ENCODE data around the gene GAK.

The GAK gene

DNA sequence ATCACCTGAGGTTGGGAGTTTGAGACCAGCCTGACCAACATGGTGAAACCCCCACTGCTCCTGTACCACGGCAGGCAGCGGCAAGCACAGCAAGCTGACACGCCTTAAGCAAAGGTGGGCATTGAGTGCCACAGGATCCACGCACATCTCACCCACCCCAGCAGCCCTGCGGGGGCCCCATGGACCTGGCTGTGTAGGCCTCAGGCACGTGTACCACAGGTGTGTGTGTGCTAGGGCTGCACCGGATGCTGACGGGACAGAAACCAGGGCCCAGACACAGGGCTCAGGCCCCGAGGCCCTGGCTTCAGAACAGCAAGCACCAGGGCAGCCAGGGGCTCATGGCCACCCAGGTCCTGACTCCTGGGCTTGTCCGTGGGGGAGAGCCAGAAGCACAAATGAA lies 46.8 kb downstream of the GAK start:
- H3K36me3 ChIP-seq (ENCODE audit: insufficient read depth, low read length): peaks cover 98% of the 10 kb centered on the region
- peaks cover 20% of the 10 kb centered on the region for H4K20me1 ChIP-seq (ENCODE audit: insufficient read depth, low read length)
- H3K4me2 ChIP-seq (ENCODE audit: insufficient read depth, low read length): no peak overlapping the region

DNA sequence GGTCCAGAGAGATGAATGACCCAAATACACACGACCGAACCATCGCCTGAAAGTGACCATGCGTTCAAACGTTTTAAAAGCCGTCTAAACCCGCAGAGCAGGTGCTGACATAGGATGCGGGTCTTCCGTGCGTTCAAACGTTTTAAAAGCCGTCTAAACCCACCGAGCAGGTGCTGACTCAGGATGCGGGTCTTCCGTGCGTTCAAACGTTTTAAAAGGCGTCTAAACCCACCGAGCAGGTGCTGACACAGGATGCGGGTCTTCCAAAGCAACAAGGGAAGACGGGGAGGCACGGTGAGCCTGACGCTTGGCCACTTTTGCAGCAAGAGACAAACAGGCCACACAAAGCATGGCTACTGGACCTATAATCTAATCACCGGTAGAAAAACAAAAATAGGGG lies 47.2 kb downstream of the GAK start:
- TF ChIP-seq EZH2 (IDR thresholded peaks at IDR 0.05; ENCODE audit: borderline replicate concordance, low read depth, low read length, severe bottlenecking): no peak
- TF ChIP-seq, protein P1, sequence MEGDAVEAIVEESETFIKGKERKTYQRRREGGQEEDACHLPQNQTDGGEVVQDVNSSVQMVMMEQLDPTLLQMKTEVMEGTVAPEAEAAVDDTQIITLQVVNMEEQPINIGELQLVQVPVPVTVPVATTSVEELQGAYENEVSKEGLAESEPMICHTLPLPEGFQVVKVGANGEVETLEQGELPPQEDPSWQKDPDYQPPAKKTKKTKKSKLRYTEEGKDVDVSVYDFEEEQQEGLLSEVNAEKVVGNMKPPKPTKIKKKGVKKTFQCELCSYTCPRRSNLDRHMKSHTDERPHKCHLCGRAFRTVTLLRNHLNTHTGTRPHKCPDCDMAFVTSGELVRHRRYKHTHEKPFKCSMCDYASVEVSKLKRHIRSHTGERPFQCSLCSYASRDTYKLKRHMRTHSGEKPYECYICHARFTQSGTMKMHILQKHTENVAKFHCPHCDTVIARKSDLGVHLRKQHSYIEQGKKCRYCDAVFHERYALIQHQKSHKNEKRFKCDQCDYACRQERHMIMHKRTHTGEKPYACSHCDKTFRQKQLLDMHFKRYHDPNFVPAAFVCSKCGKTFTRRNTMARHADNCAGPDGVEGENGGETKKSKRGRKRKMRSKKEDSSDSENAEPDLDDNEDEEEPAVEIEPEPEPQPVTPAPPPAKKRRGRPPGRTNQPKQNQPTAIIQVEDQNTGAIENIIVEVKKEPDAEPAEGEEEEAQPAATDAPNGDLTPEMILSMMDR (IDR thresholded peaks at IDR 0.05; ENCODE audit: borderline replicate concordance, extremely low read depth, low read length, poor library complexity, severe bottlenecking): no peak
- H3K36me3 ChIP-seq (ENCODE audit: insufficient read depth, low read length): peaks cover 98% of the 10 kb centered on the region
- no peak for ATAC-seq (ENCODE audit: insufficient read depth, low read depth)

More for the DNA sequence above, 46.8 kb downstream of the GAK start:
- DNase-seq (no peak), ATAC-seq (ENCODE audit: insufficient read depth, low read depth) (no peak)
- Histone ChIP-seq H3K4me1 (ENCODE audit: insufficient read depth, low read length) (no peaks in the 10 kb centered on the region), H3K27ac (ENCODE audit: low read length) (no peak overlapping the region), H3K79me2 (ENCODE audit: insufficient read depth, low read length) (no peaks in the 10 kb centered on the region), H3K9me3 (ENCODE audit: insufficient read depth, low read length, severe bottlenecking) (no peaks in the 10 kb centered on the region), H3K27me3 (ENCODE audit: insufficient read depth, low read length, poor library complexity) (no peaks in the 10 kb centered on the region), H3K4me3 (ENCODE audit: low read depth in 1 of 2, low read length in 2 of 2) (no peak overlapping the region), H3K9ac (ENCODE audit: low read depth, low read length) (no peak overlapping the region), H2AFZ (ENCODE audit: low read depth, low read length) (no peak overlapping the region)
- no peak for TF ChIP-seq EZH2 (IDR thresholded peaks at IDR 0.05; ENCODE audit: borderline replicate concordance, low read depth, low read length, severe bottlenecking)
- TF ChIP-seq, protein P1 (IDR thresholded peaks at IDR 0.05; ENCODE audit: borderline replicate concordance, extremely low read depth, low read length, poor library complexity, severe bottlenecking): no peak

DNA sequence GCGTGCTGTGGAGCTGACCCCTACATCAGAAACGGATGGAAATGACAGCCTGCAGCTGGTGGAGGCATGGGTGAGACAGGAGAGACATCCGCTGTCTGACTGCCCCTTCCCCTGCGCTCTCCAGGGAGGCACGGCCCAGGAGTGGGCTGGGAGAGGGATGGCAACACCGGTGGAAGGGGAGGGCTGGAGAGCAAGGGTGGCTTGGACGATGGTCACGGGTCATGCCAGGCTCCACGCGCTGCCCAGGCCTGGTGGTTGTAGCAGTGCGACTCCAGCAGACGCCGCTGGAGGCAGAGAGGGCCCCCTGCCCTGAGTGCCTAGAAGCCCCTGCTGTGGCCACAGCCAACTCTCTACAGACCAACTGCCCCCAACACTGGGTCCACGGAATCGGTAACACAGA lies 47.9 kb downstream of the GAK start:
- no peak overlapping the region for H3K9ac ChIP-seq (ENCODE audit: low read depth, low read length)
- no peaks in the 10 kb centered on the region for H3K9me3 ChIP-seq (ENCODE audit: insufficient read depth, low read length, severe bottlenecking)
- TF ChIP-seq, protein P1 (IDR thresholded peaks at IDR 0.05; ENCODE audit: borderline replicate concordance, extremely low read depth, low read length, poor library complexity, severe bottlenecking): no peak
- TF ChIP-seq EZH2 (IDR thresholded peaks at IDR 0.05; ENCODE audit: borderline replicate concordance, low read depth, low read length, severe bottlenecking): no peak
- no peaks in the 10 kb centered on the region for H3K27me3 ChIP-seq (ENCODE audit: insufficient read depth, low read length, poor library complexity)
- DNase-seq: no peak
- no peak for ATAC-seq (ENCODE audit: insufficient read depth, low read depth)
- peaks cover 98% of the 10 kb centered on the region for H3K36me3 ChIP-seq (ENCODE audit: insufficient read depth, low read length)
- peaks cover 20% of the 10 kb centered on the region for H4K20me1 ChIP-seq (ENCODE audit: insufficient read depth, low read length)
- H3K4me2 ChIP-seq (ENCODE audit: insufficient read depth, low read length): no peak overlapping the region
- no peaks in the 10 kb centered on the region for H3K4me1 ChIP-seq (ENCODE audit: insufficient read depth, low read length)
- H3K4me3 ChIP-seq (ENCODE audit: low read depth in 1 of 2, low read length in 2 of 2): no peak overlapping the region
- H3K27ac ChIP-seq (ENCODE audit: low read length): no peak overlapping the region
- H3K79me2 ChIP-seq (ENCODE audit: insufficient read depth, low read length): no peaks in the 10 kb centered on the region
- H2AFZ ChIP-seq (ENCODE audit: low read depth, low read length): no peak overlapping the region

More for the DNA sequence above, 47.2 kb downstream of the GAK start:
- DNase-seq: no peak
- Histone ChIP-seq H3K79me2 (ENCODE audit: insufficient read depth, low read length) (no peaks in the 10 kb centered on the region), H4K20me1 (ENCODE audit: insufficient read depth, low read length) (peaks cover 20% of the 10 kb centered on the region), H3K4me3 (ENCODE audit: low read depth in 1 of 2, low read length in 2 of 2) (no peak overlapping the region), H3K4me1 (ENCODE audit: insufficient read depth, low read length) (no peaks in the 10 kb centered on the region), H3K9me3 (ENCODE audit: insufficient read depth, low read length, severe bottlenecking) (no peaks in the 10 kb centered on the region), H3K9ac (ENCODE audit: low read depth, low read length) (no peak overlapping the region), H3K27me3 (ENCODE audit: insufficient read depth, low read length, poor library complexity) (no peaks in the 10 kb centered on the region), H3K27ac (ENCODE audit: low read length) (no peak overlapping the region), H2AFZ (ENCODE audit: low read depth, low read length) (no peak overlapping the region), H3K4me2 (ENCODE audit: insufficient read depth, low read length) (no peak overlapping the region)
